Fibroblast of lung (primary cell): ENCODE data around the gene TSPAN16. TPM values are rescaled to one million over a fixed set of nuclear protein-coding genes. Genes with fewer than 3 reads are reported as not detected.

Source experiments
- DNase-seq, 2 donors: peaks; one replicate each; pipeline versions ENCODE4 v3.0.0 to v3.0.0-alpha.2; 2010; ENCODE audit warnings: low read depth in 2 of 2
- H2AFZ ChIP-seq: 2 replicates; pipeline ENCODE4 v1.5.1; 2012; ENCODE audit warnings: low read length, control low read depth, inconsistent platforms
- H3K27ac ChIP-seq: 2 replicates; pipeline ENCODE4 v1.5.1; 2011; ENCODE audit warnings: low read length, control low read depth; ENCODE audit not compliant: insufficient read depth
- H3K27me3 ChIP-seq: 2 replicates; pipeline ENCODE4 v1.5.1; 2011; ENCODE audit warnings: mild to moderate bottlenecking, low read length; ENCODE audit not compliant: control insufficient read depth, insufficient read depth
- H3K36me3 ChIP-seq: 2 replicates; pipeline ENCODE4 v1.5.1; 2011; ENCODE audit warnings: low read length; ENCODE audit not compliant: control insufficient read depth, insufficient read depth
- H3K4me1 ChIP-seq: 2 replicates; pipeline ENCODE4 v1.5.1; 2011; ENCODE audit warnings: low read length; ENCODE audit not compliant: control insufficient read depth, insufficient read depth; ENCODE audit errors: extremely low read depth
- H3K4me2 ChIP-seq: 2 replicates; pipeline ENCODE4 v1.5.1; 2011; ENCODE audit warnings: low read length, control low read depth; ENCODE audit not compliant: insufficient read depth; ENCODE audit errors: extremely low read depth
- H3K4me3 ChIP-seq, 4 experiments: fragments of 200-600 bp in 1 of 4; sonication (generic) in 1 of 4; replicated peaks in 1 of 4; 2 replicates each; pipeline ENCODE4 v1.5.1; 2011 to 2016; ENCODE audit warnings: low read length in 4 of 4, low read depth in 3 of 4, mild to moderate bottlenecking in 3 of 4, control low read depth in 2 of 4, inconsistent platforms in 1 of 4, mixed read lengths in 1 of 4; ENCODE audit not compliant: insufficient read depth in 1 of 4; ENCODE audit errors: control extremely low read depth in 1 of 4
- H3K79me2 ChIP-seq: 2 replicates; pipeline ENCODE4 v1.5.1; 2012; ENCODE audit warnings: mild to moderate bottlenecking, low read length, inconsistent platforms; ENCODE audit not compliant: control insufficient read depth, insufficient read depth
- H3K9ac ChIP-seq: 2 replicates; pipeline ENCODE4 v1.5.1; 2011; ENCODE audit warnings: mild to moderate bottlenecking, low read length, control low read depth; ENCODE audit not compliant: insufficient read depth
- H3K9me3 ChIP-seq: 2 replicates; pipeline ENCODE4 v1.5.1; 2012; ENCODE audit warnings: low read depth, low read length; ENCODE audit not compliant: control insufficient read depth, insufficient read depth
- H4K20me1 ChIP-seq: 2 replicates; pipeline ENCODE4 v1.5.1; 2011; ENCODE audit warnings: low read length; ENCODE audit not compliant: control insufficient read depth, insufficient read depth; ENCODE audit errors: extremely low read depth
- CTCF ChIP-seq, 2 donors: IDR thresholded peaks in 1 of 2; conservative IDR thresholded peaks in 1 of 2; 1 replicate in 1 of 2; 2 replicates in 1 of 2; pipeline ENCODE4 v1.5.1; 2011 to 2012; ENCODE audit warnings: low read length in 2 of 2, control low read depth in 1 of 2, inconsistent platforms in 1 of 2, low read depth in 1 of 2, mild to moderate bottlenecking in 1 of 2
- EZH2 ChIP-seq: IDR thresholded peaks from 2 replicates; pipeline ENCODE4 v1.5.1; 2012; ENCODE audit warnings: low read length, control low read depth, mild to moderate bottlenecking; ENCODE audit errors: missing control alignments
- polyA plus RNA-seq, 2 donors: library from polyadenylated mRNA; depleted of rRNA in 1 of 2; stranded (reverse) in 1 of 2; unstranded in 1 of 2; fragments of >200 nt; gene quantifications; 2 replicates each; pipeline ENCODE4 v1.2.1, GENCODE V29; 2011 to 2012; ENCODE audit warnings: missing spikeins in 1 of 2
- total RNA-seq: library from RNA; depleted of rRNA; stranded (reverse); fragments of >200 nt; gene quantifications from 2 replicates; pipeline ENCODE4 v1.2.1, GENCODE V29; 2014

Gene TSPAN16
- total and polyA plus RNA-seq, 2 donors (not counting 1 experiment from before 2014, with no cell fraction given) = not detected

DNA sequence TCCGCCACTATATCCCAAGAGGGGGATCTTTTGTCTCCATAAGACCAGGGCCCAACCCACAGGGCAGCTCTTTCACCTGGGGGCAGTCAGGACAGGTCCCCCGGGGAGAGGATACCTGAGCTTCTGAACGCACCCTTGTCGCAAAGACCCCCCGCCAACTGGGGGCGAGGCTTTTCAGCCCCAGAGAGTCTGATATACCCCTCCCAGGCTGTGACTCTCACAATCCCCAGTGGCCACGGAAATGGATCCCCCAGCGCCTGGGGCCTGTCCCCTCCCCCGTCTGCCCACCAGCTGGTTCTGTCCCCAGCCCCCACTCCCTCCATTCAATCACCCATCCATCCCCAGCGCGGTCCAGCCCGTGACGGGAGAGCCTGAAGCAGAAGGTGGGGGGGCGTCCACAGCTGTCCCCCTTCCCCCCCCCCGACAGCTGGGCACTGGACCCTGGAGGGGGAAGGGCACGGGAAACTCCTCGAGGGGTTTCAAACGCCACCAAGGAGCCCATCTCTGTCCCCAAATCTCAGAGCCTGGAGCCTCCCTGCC is 34.5 kb upstream of the TSPAN16 start:
- Histone ChIP-seq H3K4me2 (peak overlapping the region; percentile 64), H3K79me2 (no peaks in the 10 kb centered on the region), H3K36me3 (no peaks in the 10 kb centered on the region), H4K20me1 (no peaks in the 10 kb centered on the region), H3K4me3 (peak overlapping the region; percentile 44 to 77 (median 52)), H3K9me3 (no peaks in the 10 kb centered on the region), H2AFZ (peak overlapping the region; percentile 7), H3K4me1 (peaks cover 4% of the 10 kb centered on the region), H3K27me3 (no peaks in the 10 kb centered on the region), H3K27ac (no peak overlapping the region), H3K9ac (peak overlapping the region; percentile 69)
- TF ChIP-seq EZH2 (no peak), CTCF (conservative IDR thresholded peaks at IDR 0.05 in 1 of 2, IDR thresholded peaks at IDR 0.05 in 1 of 2; ENCODE audit: low read depth in 1 of 2, low read length in 2 of 2) (no peak)
- DNase-seq = no peak

DNA sequence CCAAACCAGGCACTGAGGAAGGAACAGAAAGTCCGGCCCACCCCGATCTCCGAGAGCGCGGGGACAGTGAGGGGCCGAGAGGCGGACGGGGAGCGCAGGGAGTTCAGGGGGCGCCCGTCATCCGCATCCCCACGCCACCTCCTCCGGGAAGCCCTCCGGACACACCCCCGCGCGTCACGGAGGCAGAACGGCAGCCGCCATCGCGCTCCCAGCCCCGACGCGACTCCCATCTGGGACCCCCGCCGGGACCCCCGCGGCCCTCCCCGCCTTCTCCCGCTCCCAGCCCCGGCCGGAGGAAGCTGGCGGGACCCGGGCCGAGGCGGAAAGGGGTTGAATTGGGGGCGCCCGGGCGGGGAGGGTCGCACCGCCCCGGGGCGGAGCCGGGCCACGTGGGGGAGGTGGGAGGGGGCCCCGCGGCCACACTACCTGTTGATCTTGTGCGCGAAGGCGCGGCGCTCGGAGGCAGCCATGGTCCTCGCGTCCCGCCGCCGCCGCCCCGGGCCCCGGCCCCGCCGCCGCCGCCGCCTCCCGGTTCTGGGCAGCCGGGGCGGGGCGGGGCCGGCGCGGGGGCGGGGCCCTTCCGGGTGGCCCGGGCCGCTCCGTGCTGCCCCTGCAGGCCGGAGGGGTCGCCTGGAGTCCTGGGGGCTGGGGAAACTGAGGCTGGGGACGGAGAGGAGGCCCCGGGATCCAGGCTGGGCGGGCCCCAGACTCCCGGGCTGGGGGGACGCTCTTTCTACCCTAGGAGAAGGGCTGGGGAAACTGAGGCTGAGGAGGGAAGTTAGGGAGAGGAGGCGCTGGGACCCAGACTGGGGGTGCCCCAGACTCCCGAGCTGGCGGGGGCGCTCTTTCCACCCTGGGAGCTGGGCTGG is 33.8 kb upstream of the TSPAN16 start, which contains the start of gene DOCK6:
TSS of gene DOCK6 (minus strand) at position 554 of the 869 bp plus-strand sequence. CDS start at position 470, 84 bp downstream.
- Histone ChIP-seq H3K79me2 (no peaks in the 10 kb centered on the region), H2AFZ (peak within 1 kb of the TSS; percentile 46), H3K36me3 (no peaks in the 10 kb centered on the region), H3K4me2 (peak within 1 kb of the TSS; percentile 75), H4K20me1 (no peaks in the 10 kb centered on the region), H3K9me3 (no peaks in the 10 kb centered on the region), H3K27ac (no peak within 1 kb of the TSS), H3K4me1 (peaks cover 4% of the 10 kb centered on the region), H3K27me3 (no peaks in the 10 kb centered on the region), H3K4me3 (peak within 1 kb of the TSS; percentile 44 to 77 (median 52)), H3K9ac (peak within 1 kb of the TSS; percentile 69)
- no peak for DNase-seq
- TF ChIP-seq EZH2 = no peak
- TF ChIP-seq CTCF (conservative IDR thresholded peaks at IDR 0.05 in 1 of 2, IDR thresholded peaks at IDR 0.05 in 1 of 2; ENCODE audit: low read depth in 1 of 2, low read length in 2 of 2) = peak in 1 of 2 donors; percentile 38

- H3K4me3 ChIP-seq = no peak overlapping the region
- H2AFZ ChIP-seq = no peak overlapping the region
Observed at GRCh38 chr19:11263726-11264125, 32.2 kb upstream of the TSPAN16 start.

More at GRCh38 chr19:11263726-11264125, 32.2 kb upstream of the TSPAN16 start:
- Histone ChIP-seq H3K4me1 (peaks cover 6% of the 10 kb centered on the region), H3K4me2 (no peak overlapping the region), H3K9ac (no peak overlapping the region), H3K9me3 (no peaks in the 10 kb centered on the region), H3K36me3 (no peaks in the 10 kb centered on the region), H3K27me3 (no peaks in the 10 kb centered on the region), H3K27ac (no peak overlapping the region), H4K20me1 (no peaks in the 10 kb centered on the region), H3K79me2 (no peaks in the 10 kb centered on the region)
- TF ChIP-seq CTCF (conservative IDR thresholded peaks at IDR 0.05 in 1 of 2, IDR thresholded peaks at IDR 0.05 in 1 of 2; ENCODE audit: low read depth in 1 of 2, low read length in 2 of 2) (no peak), EZH2 (no peak)
- DNase-seq = no peak
